HG03342 (cell line): ENCODE data around the gene MPHOSPH9.
A peak's percentile ranks its signal among the peaks of the same experiment; 100 is the strongest.

ENCODE experiments used
- ATAC-seq: cut with Tn5 transposase; IDR thresholded peaks from one replicate; pipeline ENCODE4 v1.9.1; 2021; ENCODE audit warnings: mild to moderate bottlenecking, moderate library complexity; ENCODE audit not compliant: unreplicated experiment

MPHOSPH9 gene

DNA sequence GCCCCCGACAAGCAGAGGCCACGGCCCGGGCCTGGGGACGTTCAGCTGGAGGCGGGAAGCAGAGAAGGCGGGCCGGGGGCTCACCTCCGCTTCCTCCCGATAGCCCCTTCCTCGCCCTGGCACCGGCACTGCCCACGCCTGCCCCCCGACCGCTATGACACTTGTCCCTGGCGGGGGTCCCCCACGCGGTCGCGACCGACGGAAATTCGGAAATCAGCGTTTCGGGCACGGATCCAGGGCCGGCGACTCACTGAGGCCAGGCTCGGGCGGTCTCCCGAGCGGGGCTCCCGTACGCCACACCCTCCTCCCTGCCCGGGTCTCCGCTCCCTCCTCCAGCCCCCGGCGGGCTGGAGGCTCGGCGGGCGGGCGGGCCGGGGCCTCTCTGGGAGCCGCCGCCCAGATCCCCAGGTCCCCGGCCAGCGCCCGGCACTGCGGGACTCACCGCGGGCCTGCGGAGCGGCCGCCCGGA lies 82.6 kb downstream of the MPHOSPH9 start:
- peak; percentile 12 for ATAC-seq

DNA sequence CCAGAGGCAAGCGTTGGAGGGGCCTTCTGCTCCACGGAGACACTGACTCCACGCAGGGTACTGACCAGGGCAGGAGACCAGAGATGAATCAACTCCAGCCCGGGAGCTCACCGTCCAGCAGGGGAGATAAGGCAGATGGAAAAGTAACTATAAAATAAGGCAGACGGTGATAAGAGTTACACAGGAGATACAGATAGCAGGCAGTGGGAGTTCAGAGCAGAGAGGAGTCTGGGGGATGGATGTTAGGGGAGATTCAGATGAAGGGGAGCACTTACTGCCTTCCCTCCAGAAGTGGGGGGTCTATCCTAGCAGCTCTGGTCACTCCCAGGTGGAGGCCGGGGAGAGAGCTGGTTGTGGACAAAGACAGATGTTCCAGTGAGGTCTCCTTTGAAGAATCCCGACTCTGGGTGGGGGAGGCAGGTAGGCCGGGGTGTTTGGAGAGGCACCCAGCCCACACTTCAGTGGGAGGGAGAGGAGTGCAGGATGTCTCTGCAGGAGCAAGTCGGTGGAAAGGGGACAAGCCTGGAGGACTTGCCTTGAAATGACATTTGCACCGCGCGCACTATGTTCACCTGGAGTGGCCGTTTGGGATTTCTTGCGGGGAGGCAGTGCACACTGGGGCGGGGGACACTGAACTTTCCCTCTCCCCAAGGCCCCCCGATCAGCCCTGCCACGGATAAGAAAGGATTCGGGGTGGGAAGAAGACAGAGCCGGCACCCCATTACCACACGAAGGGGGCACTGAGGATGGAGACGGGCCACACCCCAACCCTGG lies 83.3 kb downstream of the MPHOSPH9 start:
- no peak for ATAC-seq

GRCh38 chr12:123149088-123149487 lies 83.9 kb downstream of the MPHOSPH9 start:
- ATAC-seq: no peak

- ATAC-seq: no peak
Observed at GRCh38 chr12:123148655-123149054, 84.3 kb downstream of the MPHOSPH9 start.

DNA sequence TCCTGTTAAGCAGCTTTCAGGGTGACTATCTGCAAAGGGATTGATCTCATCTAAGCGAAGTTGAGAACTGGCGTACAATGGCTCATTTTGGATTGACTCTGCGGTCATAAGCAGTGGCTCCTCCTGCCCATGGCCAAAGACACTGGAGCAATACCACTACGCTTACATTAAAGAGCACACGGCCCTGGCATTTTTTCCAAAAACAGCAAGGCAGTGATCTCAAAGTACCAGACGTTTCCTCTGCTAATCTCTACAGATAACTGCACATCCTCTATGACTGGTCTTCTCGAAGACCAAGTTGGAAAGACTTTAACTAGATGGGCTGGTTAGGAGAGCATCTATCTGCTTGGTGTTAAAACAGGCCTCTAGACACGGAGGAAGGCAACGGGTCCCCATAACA lies 84.7 kb downstream of the MPHOSPH9 start:
- ATAC-seq: no peak

DNA sequence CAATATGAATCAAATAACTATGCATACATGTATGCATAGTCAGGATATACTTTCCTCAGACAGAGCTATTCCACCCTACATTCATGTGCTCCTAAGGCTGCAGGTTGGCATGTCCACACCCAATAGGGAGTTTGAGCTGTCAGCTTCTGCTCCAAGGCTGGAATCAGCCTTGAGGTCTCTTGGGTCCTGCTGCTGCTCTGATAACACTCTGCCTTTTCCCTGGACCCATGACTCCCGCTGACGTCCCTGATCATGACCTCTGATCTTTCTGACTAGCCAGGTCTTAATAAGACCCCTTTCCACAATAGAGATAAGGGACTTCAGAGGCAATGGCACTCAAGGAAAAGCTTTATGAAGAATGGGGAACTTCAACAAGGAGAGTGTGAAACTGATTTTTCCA lies 87.7 kb downstream of the MPHOSPH9 start:
- no peak for ATAC-seq

DNA sequence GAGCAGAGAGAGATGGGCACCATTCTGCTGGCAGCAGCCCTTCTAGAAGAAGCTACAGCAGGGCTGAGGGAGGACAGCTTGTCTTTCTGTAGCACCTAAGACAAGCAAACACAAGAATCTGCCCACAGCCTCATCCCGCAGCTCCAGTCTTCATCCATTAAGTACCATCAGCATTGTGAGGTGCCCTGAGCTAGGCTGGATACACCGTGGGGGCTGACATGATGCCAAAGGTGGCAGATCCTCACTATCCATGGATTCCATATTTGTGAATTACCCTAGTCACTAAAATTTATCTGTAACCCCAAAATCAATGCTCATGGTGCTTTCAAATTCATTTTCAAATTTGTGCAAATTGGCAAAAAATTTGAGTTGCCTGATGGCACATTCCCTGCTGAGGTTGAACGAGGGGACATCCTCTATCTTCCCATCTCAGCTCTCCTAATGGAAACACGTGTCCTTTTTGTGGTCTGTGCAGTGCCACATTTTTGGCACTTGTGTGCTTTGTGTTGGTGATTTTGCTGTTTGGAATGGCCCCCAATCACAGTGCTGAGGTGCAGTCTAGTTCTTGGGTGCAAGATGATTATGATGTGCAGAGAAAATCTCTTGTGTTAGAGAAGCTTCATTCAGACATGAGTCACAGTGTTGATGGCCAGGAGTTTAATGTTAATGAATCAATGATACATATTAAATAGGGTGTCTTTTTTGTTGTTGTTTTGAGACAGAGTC lies 89.0 kb downstream of the MPHOSPH9 start:
- ATAC-seq: no peak

- no peak for ATAC-seq
Observed at GRCh38 chr12:123142921-123143735, 89.8 kb downstream of the MPHOSPH9 start.

- ATAC-seq: no peak
Observed at GRCh38 chr12:123142518-123142840, 90.5 kb downstream of the MPHOSPH9 start.

- ATAC-seq: no peak
Observed at GRCh38 chr12:123141615-123142517, 91.1 kb downstream of the MPHOSPH9 start.

DNA sequence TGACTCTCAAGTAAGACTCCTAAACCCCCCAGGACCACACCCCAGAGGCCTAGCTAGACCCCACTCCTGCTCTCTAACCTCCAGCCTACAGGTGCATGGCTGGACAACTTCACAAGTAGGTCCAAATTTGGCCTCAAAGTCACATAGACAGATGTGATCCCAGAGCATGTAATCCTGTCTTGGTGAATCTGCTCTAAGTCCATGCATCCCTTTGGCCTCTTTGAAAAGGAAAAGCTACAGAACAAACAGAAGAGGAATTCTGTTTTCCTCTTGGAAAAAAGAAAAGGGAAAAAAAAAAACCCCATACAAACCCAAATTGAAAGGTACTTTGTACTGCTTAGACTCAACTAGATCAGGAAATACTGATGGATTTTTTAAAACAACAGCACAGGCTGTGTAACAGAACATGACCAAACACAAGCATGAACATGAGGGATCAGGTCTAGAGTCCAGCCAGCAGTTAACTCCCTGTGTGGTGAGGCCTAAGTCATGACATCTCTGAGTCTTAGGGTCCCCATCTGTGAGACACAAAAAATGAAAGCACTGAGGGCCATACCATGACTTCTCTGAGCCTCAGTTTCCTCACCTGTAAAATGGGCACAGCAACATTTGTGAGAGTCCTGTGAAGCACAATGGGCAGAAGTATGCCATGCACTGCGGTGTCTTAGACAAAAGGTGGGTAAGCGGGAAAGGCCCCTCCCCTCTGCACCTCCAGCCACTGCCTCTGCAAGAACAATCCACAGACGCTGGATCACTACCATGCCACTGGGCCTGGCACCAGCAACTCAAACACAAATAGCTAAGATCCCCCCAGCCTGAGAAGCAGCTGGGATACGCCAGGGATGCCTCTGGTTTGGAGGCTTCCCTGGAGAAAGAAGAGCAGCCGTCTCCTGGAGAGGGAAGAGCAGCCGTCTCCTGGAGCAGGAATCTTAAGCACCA lies 92.0 kb downstream of the MPHOSPH9 start:
- no peak for ATAC-seq

GRCh38 chr12:123139926-123140675 lies 92.8 kb downstream of the MPHOSPH9 start:
- no peak for ATAC-seq

- no peak for ATAC-seq
Observed at GRCh38 chr12:123135688-123136087, 97.3 kb downstream of the MPHOSPH9 start.

- ATAC-seq: no peak
Observed at GRCh38 chr12:123134826-123135225, 98.1 kb downstream of the MPHOSPH9 start.

DNA sequence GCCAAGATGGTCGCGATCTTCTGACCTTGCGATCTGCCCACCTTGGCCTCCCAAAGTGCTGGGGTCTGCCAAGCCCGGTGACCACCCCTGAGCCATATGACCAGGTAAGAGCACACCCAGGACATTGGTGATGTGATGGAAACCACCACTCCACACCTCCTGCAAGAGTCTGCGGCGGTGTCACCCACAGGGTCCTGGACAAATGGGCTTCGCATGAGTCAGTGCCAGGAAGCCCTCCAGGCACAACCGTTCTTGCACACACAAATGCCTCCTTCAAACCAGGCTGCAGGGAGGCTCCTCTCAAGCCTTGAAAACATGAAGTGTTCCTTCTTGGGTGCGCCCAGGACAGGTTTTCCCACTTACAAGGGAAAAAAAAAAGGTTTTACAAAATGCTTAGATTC lies 98.7 kb downstream of the MPHOSPH9 start:
- ATAC-seq: no peak

DNA sequence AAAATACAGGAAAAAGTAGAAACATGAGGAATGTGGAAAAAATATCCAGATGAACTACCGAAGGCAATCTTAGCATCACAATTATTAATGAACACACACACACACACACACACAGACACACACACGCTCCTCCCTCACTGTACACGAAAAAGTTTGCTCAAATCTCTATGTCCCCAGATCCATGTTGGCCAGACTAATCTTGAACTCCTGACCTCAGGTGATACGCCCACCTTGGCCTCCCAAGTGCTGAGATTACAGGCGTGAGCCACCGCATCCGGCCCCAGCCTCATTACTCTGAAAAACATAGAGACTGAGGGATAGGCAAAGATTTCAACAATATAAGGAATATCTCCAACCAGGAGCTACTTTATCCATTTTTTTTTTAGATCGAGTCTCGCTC lies 99.2 kb downstream of the MPHOSPH9 start:
- no peak for ATAC-seq

- ATAC-seq: no peak
Observed at GRCh38 chr12:123132951-123133619, 99.9 kb downstream of the MPHOSPH9 start.

- ATAC-seq: no peak
Observed at GRCh38 chr12:123131879-123132402, 101.0 kb downstream of the MPHOSPH9 start.
